Epithelial cell of esophagus (primary cell): ENCODE data around the gene SLC9B1.
"Not testable (repeated sequence)": the region's sequence is repeated elsewhere in the genome, so short reads cannot be mapped to it uniquely, and the experiment has no call there.

Experiments used
- DNase-seq: peaks from one replicate; pipeline ENCODE4 v3.0.0; 2010; ENCODE audit warnings: low read depth
- H3K4me3 ChIP-seq: 2 replicates; pipeline ENCODE4 v1.5.1; 2011; ENCODE audit warnings: mild to moderate bottlenecking, low read length, control low read depth
- CTCF ChIP-seq: IDR thresholded peaks from 2 replicates; pipeline ENCODE4 v1.5.1; 2011; ENCODE audit warnings: low read depth, mild to moderate bottlenecking, low read length, control low read depth, inconsistent platforms; ENCODE audit not compliant: insufficient read depth; ENCODE audit errors: missing control alignments

SLC9B1 gene

GRCh38 chr4:102868781-102869568 lies 150.5 kb downstream of the SLC9B1 start, which contains the start of gene CISD2:
CISD2 (plus strand) TSS chr4:102868992; CDS start chr4:102869085, 93 bp downstream.
- no peak for TF ChIP-seq CTCF
- peak within 1 kb of the TSS; percentile 75 for H3K4me3 ChIP-seq

GRCh38 chr4:102868153-102868780 lies 151.2 kb downstream of the SLC9B1 start:
- H3K4me3 ChIP-seq: peak overlapping the region; percentile 75
- TF ChIP-seq CTCF: no peak
- no peak for DNase-seq

More at GRCh38 chr4:102868781-102869568, 150.5 kb downstream of the SLC9B1 start, which contains the start of gene CISD2:
- DNase-seq: peak; percentile 93

DNA sequence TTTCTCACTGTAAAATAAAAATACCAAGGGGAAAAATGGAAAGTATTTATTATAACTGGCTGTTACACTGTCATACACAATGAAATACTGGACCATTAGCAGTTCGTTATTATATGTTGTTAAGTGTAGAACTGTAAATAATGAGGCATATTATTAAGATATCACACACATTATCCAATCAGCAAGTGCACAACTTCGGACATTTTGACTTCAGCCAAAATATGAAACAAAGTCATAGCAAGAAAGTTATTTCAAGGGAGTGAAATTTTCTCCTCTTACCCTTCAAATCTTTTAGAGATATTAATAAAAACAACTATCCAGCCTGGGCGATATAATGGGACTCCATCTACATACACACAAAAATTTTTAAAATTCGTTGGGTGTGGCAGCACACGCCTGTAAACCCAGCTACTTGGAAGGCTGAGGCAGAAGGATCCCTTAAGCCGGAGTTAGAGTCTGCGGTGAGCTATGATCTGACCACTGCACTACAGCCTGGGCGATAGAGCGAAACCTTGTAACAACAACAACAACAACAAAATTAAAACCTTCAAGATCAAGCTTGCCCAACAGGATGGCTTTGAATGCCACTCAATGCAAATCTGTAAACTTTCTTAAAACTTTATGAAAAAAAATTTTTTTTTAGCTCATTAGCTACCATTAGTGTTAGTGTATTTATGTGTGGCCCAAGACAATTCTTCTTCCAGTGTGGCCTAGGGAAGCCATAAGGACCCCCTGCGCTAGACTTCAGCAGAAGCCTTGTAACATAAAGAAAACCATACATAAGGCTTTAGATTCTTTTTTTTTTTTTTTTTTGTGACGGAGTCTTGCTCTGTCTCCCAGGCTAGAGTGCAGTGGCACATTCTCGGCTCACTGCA lies 152.0 kb downstream of the SLC9B1 start:
- DNase-seq: no peak
- peak overlapping the region; percentile 75 for H3K4me3 ChIP-seq
- TF ChIP-seq CTCF: no peak

GRCh38 chr4:102865327-102865726 lies 154.2 kb downstream of the SLC9B1 start:
- H3K4me3 ChIP-seq, DNase-seq: not testable (repeated sequence)

DNA sequence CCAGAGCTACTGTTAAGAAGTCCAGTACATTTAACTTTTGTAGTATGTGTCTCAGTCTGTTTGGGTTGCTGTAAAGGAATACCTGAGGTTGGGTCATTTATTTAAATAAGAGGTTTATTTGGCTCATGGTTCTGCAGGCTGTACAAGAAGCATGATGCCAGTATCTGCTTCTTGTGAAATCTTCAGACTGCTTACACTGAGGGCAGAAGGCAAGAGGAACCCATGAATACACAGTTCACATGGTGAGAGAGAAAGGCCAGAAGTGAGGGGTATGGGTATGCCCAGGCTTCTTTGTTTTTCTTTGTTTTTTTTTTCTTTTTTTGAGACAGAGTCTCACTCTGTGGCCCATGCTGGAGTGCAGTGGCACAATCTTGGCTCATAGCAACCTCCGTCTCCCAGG lies 156.8 kb downstream of the SLC9B1 start:
- no peak for TF ChIP-seq CTCF
- no peak overlapping the region for H3K4me3 ChIP-seq
- DNase-seq: no peak

GRCh38 chr4:102862016-102862415 lies 157.5 kb downstream of the SLC9B1 start:
- no peak overlapping the region for H3K4me3 ChIP-seq

More at GRCh38 chr4:102862016-102862415, 157.5 kb downstream of the SLC9B1 start:
- no peak for TF ChIP-seq CTCF
- no peak for DNase-seq
